ENCODE data around the gene TOP2A.

The TOP2A gene

DNA sequence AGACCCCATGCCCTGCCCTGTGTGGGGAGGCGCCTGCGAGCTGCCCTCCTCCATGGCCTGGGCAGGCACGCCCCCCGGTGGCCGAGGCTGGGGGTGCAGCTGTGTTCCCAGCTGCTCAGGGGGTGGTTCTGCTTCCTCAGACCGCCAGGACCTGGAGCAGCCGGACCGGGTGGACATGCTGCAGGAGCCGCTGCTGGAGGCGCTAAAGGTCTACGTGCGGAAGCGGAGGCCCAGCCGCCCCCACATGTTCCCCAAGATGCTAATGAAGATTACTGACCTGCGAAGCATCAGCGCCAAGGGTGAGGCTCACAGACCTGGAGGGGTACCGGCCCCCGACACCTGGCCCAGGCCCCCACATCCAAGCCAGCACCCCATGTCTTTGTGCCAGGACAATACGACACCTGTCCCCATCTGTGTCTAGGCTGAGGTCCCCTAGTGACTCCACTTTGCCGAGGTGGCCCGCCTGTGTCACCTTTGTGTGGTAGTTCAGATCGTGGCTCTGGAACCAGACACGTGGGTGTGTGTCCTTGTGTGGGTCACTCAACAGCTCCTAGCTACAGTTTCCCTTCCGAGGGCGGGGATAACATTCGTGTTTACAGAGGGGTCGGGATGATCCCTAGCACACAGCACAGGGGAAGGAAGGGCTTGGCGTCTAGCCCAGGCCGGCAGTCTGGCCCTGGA, 62.4 kb downstream of the TOP2A start:
- Histone ChIP-seq H3K9me3 (replicated peaks in 1 of 2; ENCODE audit: control insufficient read depth in 2 of 2, insufficient read depth in 1 of 2, low read depth in 1 of 2, low read length in 2 of 2) (no peaks in the 10 kb centered on the region), H3K4ac (ENCODE audit: low read length) (no peak overlapping the region), H3K9ac (ENCODE audit: low read depth, low read length, poor library complexity) (no peak overlapping the region), H4K8ac (ENCODE audit: low read depth, low read length) (no peak overlapping the region), H3K14ac (ENCODE audit: low read length) (no peak overlapping the region), H3K18ac (ENCODE audit: low read length) (no peak overlapping the region), H2BK15ac (ENCODE audit: low read length) (no peak overlapping the region), H3K36me3 (replicated peaks in 1 of 2; ENCODE audit: control insufficient read depth in 2 of 2, insufficient read depth in 2 of 2, low read length in 2 of 2) (peaks cover 7 to 30% of the 10 kb centered on the region in 2 donors), H3K23ac (ENCODE audit: low read depth, low read length, poor library complexity) (peak overlapping the region; percentile 9), H2BK120ac (ENCODE audit: low read depth, low read length) (peak overlapping the region; percentile 68), H4K91ac (ENCODE audit: low read depth, low read length, poor library complexity) (no peak overlapping the region), H3K4me1 (ENCODE audit: control insufficient read depth in 2 of 2, insufficient read depth in 1 of 2, low read depth in 1 of 2, low read length in 2 of 2) (peaks cover 19 to 27% of the 10 kb centered on the region in 2 donors), H2BK12ac (ENCODE audit: low read length) (no peak overlapping the region), H2BK5ac (ENCODE audit: low read length) (no peak overlapping the region), H3K4me2 (ENCODE audit: insufficient read depth, low read length, poor library complexity, severe bottlenecking) (no peak overlapping the region), H3K4me3 (ENCODE audit: low read length in 2 of 2) (no peak overlapping the region), H3K27ac (replicated peaks; ENCODE audit: low read length) (no peak overlapping the region), H3K79me1 (ENCODE audit: low read depth, low read length) (no peaks in the 10 kb centered on the region), H3K27me3 (ENCODE audit: control insufficient read depth in 3 of 3, insufficient read depth in 3 of 3, low read depth in 1 of 3, low read length in 3 of 3) (no peaks in the 10 kb centered on the region), H2AK5ac (ENCODE audit: low read depth, low read length) (no peak overlapping the region), H2AFZ (ENCODE audit: low read length) (no peak overlapping the region)
- peak; percentile 72 for DNase-seq (ENCODE audit: low spot score)
- WGBS, 2 donors (ENCODE audit: extremely low coverage in 2 of 2, insufficient read length in 2 of 2, insufficient replicate concordance in 1 of 2) = no CpG with 5 or more reads among the region's 29 CpGs

DNA sequence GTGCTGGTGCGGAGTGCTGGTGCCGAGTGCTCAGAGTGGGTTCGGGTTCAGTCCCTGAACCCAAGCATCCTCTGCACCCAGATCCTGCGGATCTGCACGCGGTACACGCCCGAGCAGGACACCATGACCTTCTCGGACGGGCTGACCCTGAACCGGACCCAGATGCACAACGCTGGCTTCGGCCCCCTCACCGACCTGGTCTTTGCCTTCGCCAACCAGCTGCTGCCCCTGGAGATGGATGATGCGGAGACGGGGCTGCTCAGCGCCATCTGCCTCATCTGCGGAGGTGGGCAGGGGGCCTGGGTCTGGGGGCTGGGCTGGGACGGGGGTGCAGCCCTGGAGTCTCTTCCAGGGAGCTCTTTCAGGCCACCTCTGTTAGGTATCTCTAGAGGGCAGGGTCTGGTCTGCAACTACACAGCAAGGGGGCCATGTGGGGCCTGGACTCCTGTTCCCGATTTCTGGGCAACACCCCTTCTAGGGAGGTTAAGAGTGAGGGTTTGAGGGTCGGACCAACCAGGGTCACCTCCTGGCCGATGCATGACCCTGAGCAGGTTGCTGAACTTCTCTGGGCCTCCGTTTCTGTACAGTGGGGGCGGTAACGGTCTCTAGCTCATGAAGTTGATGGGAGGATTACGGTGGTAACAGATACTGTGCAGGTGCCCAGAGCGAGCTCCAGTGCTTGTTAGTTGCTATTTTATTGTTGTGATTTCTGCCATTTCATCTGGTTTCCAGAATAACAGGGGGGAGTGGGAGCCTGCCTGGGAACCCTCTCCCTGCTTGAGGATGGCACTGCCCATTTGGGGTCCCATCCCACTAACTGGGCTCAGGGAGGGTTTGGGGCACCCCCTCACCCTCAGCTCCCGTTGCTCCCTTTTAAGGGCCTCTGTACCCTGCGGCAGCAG, 63.2 kb downstream of the TOP2A start:
- Histone ChIP-seq H3K4me1 (ENCODE audit: control insufficient read depth in 2 of 2, insufficient read depth in 1 of 2, low read depth in 1 of 2, low read length in 2 of 2) (peaks cover 27 to 35% of the 10 kb centered on the region in 2 donors), H3K18ac (ENCODE audit: low read length) (peak overlapping the region; percentile 58), H2BK120ac (ENCODE audit: low read depth, low read length) (no peak overlapping the region), H2AK5ac (ENCODE audit: low read depth, low read length) (no peak overlapping the region), H3K4me2 (ENCODE audit: insufficient read depth, low read length, poor library complexity, severe bottlenecking) (no peak overlapping the region), H4K8ac (ENCODE audit: low read depth, low read length) (no peak overlapping the region), H3K27me3 (ENCODE audit: control insufficient read depth in 3 of 3, insufficient read depth in 3 of 3, low read depth in 1 of 3, low read length in 3 of 3) (no peaks in the 10 kb centered on the region), H2BK12ac (ENCODE audit: low read length) (peak overlapping the region; percentile 7), H3K9me3 (replicated peaks in 1 of 2; ENCODE audit: control insufficient read depth in 2 of 2, insufficient read depth in 1 of 2, low read depth in 1 of 2, low read length in 2 of 2) (no peaks in the 10 kb centered on the region), H3K4me3 (ENCODE audit: low read length in 2 of 2) (no peak overlapping the region), H3K23ac (ENCODE audit: low read depth, low read length, poor library complexity) (peak overlapping the region; percentile 9), H2BK15ac (ENCODE audit: low read length) (peak overlapping the region; percentile 28), H3K79me1 (ENCODE audit: low read depth, low read length) (peaks cover 3% of the 10 kb centered on the region), H2AFZ (ENCODE audit: low read length) (no peak overlapping the region), H3K27ac (replicated peaks; ENCODE audit: low read length) (no peak overlapping the region), H4K91ac (ENCODE audit: low read depth, low read length, poor library complexity) (no peak overlapping the region), H3K4ac (ENCODE audit: low read length) (no peak overlapping the region), H3K14ac (ENCODE audit: low read length) (no peak overlapping the region), H2BK5ac (ENCODE audit: low read length) (no peak overlapping the region), H3K9ac (ENCODE audit: low read depth, low read length, poor library complexity) (no peak overlapping the region), H3K36me3 (replicated peaks in 1 of 2; ENCODE audit: control insufficient read depth in 2 of 2, insufficient read depth in 2 of 2, low read length in 2 of 2) (peaks cover 7 to 36% of the 10 kb centered on the region in 2 donors)
- no CpG with 5 or more reads among the region's 30 CpGs for WGBS, 2 donors (ENCODE audit: extremely low coverage in 2 of 2, insufficient read length in 2 of 2, insufficient replicate concordance in 1 of 2)
- DNase-seq (ENCODE audit: low spot score) = no peak

DNA sequence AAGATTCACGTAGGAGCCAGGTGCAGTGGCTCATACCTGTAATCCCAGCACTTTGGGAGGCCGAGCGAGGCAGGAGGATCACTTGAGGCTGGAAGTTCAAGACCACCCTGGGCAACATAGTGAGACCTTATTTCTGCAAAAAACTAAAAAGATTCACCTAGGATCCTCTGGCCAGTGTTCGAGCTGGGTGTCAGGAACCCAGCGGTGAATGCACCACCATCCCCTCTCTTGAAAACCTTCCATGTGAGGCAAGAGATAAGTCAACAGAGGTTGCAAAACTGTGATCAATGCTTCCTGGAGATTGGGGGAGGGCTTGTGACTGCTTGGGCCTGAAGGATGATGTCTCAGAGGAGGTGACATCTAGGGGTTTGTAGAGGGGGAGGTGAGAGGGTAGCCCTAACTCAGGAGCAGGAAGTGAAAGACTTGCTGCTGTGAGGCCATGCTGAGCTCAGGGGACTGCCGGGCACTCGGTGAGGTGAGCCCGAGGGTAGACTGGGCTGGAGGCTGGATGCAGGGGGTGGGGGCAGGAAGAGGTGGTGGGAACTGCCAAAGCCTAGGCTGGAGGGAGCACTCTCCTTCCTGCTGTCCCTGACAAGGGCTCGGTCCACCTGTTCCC, 64.8 kb downstream of the TOP2A start:
- no peak overlapping the region for H2AFZ ChIP-seq (ENCODE audit: low read length)
- no peak overlapping the region for H4K8ac ChIP-seq (ENCODE audit: low read depth, low read length)
- no peak overlapping the region for H3K14ac ChIP-seq (ENCODE audit: low read length)
- no peak overlapping the region for H2BK12ac ChIP-seq (ENCODE audit: low read length)
- H3K18ac ChIP-seq (ENCODE audit: low read length) = no peak overlapping the region
- no peak overlapping the region for H3K4me3 ChIP-seq (ENCODE audit: low read length in 2 of 2)
- H3K27me3 ChIP-seq (ENCODE audit: control insufficient read depth in 3 of 3, insufficient read depth in 3 of 3, low read depth in 1 of 3, low read length in 3 of 3) = no peaks in the 10 kb centered on the region
- no peak overlapping the region for H3K9ac ChIP-seq (ENCODE audit: low read depth, low read length, poor library complexity)
- peaks cover 3% of the 10 kb centered on the region for H3K79me1 ChIP-seq (ENCODE audit: low read depth, low read length)
- H3K4me2 ChIP-seq (ENCODE audit: insufficient read depth, low read length, poor library complexity, severe bottlenecking) = no peak overlapping the region
- no peak for DNase-seq (ENCODE audit: low spot score)
- no CpG with 5 or more reads among the region's 9 CpGs for WGBS, 2 donors (ENCODE audit: extremely low coverage in 2 of 2, insufficient read length in 2 of 2, insufficient replicate concordance in 1 of 2)
- H3K27ac ChIP-seq (replicated peaks; ENCODE audit: low read length) = no peak overlapping the region
- H3K4ac ChIP-seq (ENCODE audit: low read length) = no peak overlapping the region
- no peak overlapping the region for H2BK15ac ChIP-seq (ENCODE audit: low read length)
- H3K9me3 ChIP-seq (replicated peaks in 1 of 2; ENCODE audit: control insufficient read depth in 2 of 2, insufficient read depth in 1 of 2, low read depth in 1 of 2, low read length in 2 of 2) = no peaks in the 10 kb centered on the region
- H3K36me3 ChIP-seq (replicated peaks in 1 of 2; ENCODE audit: control insufficient read depth in 2 of 2, insufficient read depth in 2 of 2, low read length in 2 of 2) = peaks cover 11 to 42% of the 10 kb centered on the region in 2 donors
- peaks cover 37 to 42% of the 10 kb centered on the region in 2 donors for H3K4me1 ChIP-seq (ENCODE audit: control insufficient read depth in 2 of 2, insufficient read depth in 1 of 2, low read depth in 1 of 2, low read length in 2 of 2)
- no peak overlapping the region for H4K91ac ChIP-seq (ENCODE audit: low read depth, low read length, poor library complexity)
- no peak overlapping the region for H2AK5ac ChIP-seq (ENCODE audit: low read depth, low read length)
- no peak overlapping the region for H2BK120ac ChIP-seq (ENCODE audit: low read depth, low read length)
- H2BK5ac ChIP-seq (ENCODE audit: low read length) = peak overlapping the region; percentile 83
- peak overlapping the region; percentile 69 for H3K23ac ChIP-seq (ENCODE audit: low read depth, low read length, poor library complexity)
